ENCODE data around the gene RXRA. TPM values are rescaled to one million over a fixed set of nuclear protein-coding genes. Genes with fewer than 3 reads are reported as not detected.

The RXRA gene
- total RNA-seq, 1 donor from 2014 or later = 85.7 TPM

DNA sequence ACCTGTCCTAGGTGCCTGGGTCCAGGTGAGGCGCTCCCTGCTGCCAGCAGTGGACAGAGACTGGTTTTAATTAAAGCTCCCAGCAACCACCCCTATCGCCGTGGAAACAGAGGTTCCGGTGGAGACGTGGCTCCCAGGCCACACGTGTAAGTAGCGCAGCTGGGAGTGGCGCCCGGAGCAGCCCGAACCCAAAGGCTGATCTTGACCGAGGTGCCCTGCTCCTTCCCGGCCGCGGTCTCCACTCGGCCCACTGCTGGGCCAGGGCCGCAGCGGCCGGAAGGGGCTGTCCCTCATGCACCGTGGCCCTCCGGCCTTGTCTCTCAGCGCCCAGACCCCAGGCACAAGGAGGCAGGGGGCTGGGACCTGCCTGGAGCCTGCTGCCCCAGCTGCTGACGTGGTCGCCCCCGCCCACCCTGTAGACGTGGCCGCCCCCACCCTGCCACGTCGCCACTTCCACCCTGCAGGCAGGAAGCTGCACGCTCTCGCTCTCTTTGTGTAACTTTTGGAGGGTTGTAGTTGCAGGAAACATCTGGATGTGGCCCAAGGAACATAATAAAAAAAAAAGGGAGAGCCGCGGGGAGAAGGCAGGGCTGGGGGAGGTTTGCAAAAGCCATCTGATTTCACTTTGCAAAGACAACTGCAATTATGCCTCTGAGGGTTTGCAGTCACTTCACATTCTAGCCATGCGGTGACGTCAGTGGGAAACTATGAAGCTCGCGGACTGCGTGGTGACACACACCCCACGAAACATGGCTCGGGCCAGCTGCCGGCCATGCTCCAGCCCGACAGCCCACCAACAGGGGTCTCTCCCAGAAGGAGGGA lies 129.9 kb downstream of the RXRA start:
- Histone ChIP-seq H3K27ac (peak overlapping the region; percentile 88), H3K9me3 (no peaks in the 10 kb centered on the region), H3K36me3 (no peaks in the 10 kb centered on the region), H3K4me3 (peak overlapping the region; percentile 51), H3K27me3 (ENCODE audit: low read depth) (no peaks in the 10 kb centered on the region), H3K4me1 (peaks cover 20% of the 10 kb centered on the region)
- intact Hi-C loops (cut with DNase I) = no loop called here
- TF ChIP-seq, protein P1, sequence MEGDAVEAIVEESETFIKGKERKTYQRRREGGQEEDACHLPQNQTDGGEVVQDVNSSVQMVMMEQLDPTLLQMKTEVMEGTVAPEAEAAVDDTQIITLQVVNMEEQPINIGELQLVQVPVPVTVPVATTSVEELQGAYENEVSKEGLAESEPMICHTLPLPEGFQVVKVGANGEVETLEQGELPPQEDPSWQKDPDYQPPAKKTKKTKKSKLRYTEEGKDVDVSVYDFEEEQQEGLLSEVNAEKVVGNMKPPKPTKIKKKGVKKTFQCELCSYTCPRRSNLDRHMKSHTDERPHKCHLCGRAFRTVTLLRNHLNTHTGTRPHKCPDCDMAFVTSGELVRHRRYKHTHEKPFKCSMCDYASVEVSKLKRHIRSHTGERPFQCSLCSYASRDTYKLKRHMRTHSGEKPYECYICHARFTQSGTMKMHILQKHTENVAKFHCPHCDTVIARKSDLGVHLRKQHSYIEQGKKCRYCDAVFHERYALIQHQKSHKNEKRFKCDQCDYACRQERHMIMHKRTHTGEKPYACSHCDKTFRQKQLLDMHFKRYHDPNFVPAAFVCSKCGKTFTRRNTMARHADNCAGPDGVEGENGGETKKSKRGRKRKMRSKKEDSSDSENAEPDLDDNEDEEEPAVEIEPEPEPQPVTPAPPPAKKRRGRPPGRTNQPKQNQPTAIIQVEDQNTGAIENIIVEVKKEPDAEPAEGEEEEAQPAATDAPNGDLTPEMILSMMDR (IDR thresholded peaks at IDR 0.05) = no peak
- ATAC-seq (peak; percentile 87 to 90), DNase-seq (peak; percentile 87)

DNA sequence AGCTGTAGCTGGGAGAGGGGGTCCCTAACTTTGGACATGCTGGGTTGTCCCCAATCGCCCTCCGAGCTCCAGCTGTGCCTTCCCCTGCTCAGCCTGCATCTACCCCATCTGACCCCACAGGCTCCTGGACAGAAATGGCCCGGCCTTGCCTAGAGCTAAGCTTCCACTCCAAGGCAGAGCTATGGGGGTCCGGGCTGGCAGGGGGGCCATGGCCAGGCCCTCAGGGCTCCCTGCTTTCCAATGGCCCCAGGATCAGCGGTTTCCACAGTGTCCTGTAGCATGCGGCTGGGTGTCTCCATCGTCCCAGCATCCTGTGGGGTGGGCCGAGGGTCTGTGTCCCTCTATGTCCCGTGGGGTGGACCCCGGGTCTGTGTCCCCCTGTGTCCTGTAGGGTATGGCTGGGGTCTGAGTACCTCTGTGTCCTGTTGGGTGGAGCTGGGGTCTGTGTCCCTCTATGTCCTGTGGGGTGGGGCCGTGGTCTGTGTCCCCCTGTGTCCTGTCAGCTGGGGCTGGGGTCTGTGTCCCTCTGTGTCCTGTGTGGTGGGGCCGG lies 130.6 kb downstream of the RXRA start:
- Histone ChIP-seq H3K4me3 (peak overlapping the region; percentile 51), H3K36me3 (no peaks in the 10 kb centered on the region), H3K9me3 (no peaks in the 10 kb centered on the region), H3K27ac (peak overlapping the region; percentile 88), H3K27me3 (ENCODE audit: low read depth) (no peaks in the 10 kb centered on the region), H3K4me1 (peaks cover 20% of the 10 kb centered on the region)
- DNase-seq = no peak
- TF ChIP-seq, protein P1 (IDR thresholded peaks at IDR 0.05) = no peak
- intact Hi-C loops (cut with DNase I) = no loop called here
- ATAC-seq = peak in 1 of 2 donors; percentile 11

DNA sequence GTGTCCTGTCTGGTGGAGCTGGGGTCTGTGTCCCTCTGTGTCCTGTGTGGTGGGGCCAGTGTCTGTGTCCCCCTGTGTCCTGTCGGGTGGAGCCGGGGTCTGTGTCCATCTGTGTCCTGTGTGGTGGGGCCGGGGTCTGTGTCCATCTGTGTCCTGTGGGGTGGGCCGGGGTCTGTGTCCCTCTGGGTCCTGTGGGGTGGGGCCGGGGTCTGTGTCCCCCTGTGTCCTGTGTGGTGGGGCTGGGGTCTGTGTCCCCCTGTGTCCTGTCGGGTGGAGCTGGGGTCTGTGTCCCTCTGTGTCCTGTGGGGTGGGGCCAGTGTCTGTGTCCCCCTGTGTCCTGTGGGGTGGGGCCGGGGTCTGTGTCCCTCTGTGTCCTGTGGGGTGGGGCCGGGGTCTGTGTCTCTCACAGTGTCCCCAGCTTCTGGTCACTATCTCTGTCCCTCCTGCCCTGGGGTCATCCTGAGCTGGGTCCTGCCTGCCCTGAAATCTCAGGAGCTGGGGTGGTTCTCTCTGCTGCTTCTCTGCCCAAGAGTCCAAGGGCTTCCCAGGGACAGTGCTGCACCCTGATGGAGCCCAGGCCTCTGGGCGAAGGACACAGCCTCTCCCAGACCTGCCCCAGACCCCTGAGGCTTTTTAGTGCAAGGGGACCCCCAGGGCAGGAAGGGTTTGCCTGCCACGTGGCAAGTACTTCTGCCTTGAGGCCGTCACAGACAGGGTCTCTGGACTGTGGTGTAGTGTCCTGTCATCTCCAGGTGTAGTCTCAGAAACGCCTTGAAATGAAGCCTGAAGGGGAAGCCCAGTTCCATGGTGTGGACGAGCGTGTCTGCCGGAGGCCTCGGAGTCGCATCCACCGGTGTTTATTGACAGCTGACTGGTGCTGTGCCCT lies 131.3 kb downstream of the RXRA start:
- no peak overlapping the region for H3K4me3 ChIP-seq
- ATAC-seq (no peak), DNase-seq (no peak)
- H3K27me3 ChIP-seq (ENCODE audit: low read depth) = no peaks in the 10 kb centered on the region
- H3K9me3 ChIP-seq = no peaks in the 10 kb centered on the region
- peaks cover 20% of the 10 kb centered on the region for H3K4me1 ChIP-seq
- H3K27ac ChIP-seq = peak overlapping the region; percentile 31
- no peaks in the 10 kb centered on the region for H3K36me3 ChIP-seq
- intact Hi-C loops (cut with DNase I) = no loop called here
- TF ChIP-seq, protein P1 (IDR thresholded peaks at IDR 0.05) = no peak

DNA sequence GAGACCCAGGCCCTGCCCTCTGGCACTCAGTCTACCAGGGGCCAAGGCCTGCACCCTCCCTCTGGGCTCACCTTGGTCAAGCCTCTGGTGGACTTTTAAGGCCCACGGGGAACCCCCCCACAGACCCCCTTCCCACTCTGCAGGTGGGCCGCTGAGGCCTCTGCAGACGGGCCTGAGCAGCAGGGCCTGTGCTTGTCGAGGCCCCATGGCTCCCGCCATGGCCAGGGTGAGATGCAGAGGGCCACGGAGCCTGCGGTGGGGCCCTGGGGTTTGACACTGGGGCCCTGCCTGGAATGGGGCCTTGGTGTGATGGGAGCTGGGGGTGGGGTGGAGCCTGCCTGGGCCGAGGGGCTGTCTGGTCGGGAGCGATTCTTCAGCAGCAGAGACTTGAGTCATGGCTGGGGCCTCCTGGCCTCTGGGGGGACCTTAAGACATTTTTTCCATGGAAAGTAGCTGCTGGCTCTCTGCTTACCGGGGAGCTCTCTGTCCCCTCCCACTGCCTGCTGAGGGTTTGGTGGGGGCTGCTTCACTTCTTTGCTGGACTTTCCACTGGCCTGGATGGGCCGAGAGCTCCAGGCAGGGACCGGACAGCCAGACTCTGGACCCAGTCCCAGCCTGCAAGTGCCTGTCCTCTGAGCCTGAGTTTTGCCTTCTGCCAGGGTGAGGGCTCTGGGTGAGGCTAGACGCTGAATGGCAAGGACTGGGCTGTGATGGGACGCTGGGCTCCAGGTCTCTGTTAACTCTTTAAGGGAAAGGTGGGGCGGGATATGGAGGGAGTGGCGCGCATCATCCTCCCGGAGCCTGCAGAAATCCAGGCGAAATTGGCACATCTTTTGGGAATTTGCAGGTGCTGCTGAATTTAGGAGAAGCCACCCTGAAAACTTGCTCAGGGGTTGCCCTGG lies 132.2 kb downstream of the RXRA start:
- peak overlapping the region; percentile 31 for H3K27ac ChIP-seq
- TF ChIP-seq, protein P1 (IDR thresholded peaks at IDR 0.05) = no peak
- H3K4me1 ChIP-seq = peaks cover 20% of the 10 kb centered on the region
- no peaks in the 10 kb centered on the region for H3K36me3 ChIP-seq
- no peak overlapping the region for H3K4me3 ChIP-seq
- ATAC-seq (no peak), DNase-seq (no peak)
- H3K9me3 ChIP-seq = no peaks in the 10 kb centered on the region
- intact Hi-C loops (cut with DNase I) = no loop called here
- no peaks in the 10 kb centered on the region for H3K27me3 ChIP-seq (ENCODE audit: low read depth)

Measured in lower lobe of right lung (tissue), 2 donors.